Suprapubic skin (tissue), 3 donors: ENCODE data around the gene TNFAIP8L2.

Experiments
- POLR2A ChIP-seq, 2 donors: fragments of 450-650 bp; IDR thresholded peaks; one replicate each; pipeline ENCODE4 v1.6.1; 2017; ENCODE audit warnings: antibody characterized with exemption in 2 of 2, mild to moderate bottlenecking in 2 of 2, moderate library complexity in 2 of 2
- TF ChIP-seq, protein P1 (sequence below), 2 donors: fragments of 200-600 bp in 1 of 2; fragments of 450-650 bp in 1 of 2; sonication (generic) in 1 of 2; IDR thresholded peaks; one replicate each; pipeline ENCODE4 v1.5.1; 2016 to 2019; ENCODE audit warnings: antibody characterized with exemption in 2 of 2, mild to moderate bottlenecking in 1 of 2, moderate library complexity in 1 of 2

GRCh38 chr1:151130987-151131586 lies 25.4 kb upstream of the TNFAIP8L2 start:
- TF ChIP-seq, protein P1, sequence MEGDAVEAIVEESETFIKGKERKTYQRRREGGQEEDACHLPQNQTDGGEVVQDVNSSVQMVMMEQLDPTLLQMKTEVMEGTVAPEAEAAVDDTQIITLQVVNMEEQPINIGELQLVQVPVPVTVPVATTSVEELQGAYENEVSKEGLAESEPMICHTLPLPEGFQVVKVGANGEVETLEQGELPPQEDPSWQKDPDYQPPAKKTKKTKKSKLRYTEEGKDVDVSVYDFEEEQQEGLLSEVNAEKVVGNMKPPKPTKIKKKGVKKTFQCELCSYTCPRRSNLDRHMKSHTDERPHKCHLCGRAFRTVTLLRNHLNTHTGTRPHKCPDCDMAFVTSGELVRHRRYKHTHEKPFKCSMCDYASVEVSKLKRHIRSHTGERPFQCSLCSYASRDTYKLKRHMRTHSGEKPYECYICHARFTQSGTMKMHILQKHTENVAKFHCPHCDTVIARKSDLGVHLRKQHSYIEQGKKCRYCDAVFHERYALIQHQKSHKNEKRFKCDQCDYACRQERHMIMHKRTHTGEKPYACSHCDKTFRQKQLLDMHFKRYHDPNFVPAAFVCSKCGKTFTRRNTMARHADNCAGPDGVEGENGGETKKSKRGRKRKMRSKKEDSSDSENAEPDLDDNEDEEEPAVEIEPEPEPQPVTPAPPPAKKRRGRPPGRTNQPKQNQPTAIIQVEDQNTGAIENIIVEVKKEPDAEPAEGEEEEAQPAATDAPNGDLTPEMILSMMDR (IDR thresholded peaks at IDR 0.05): no peak
- TF ChIP-seq POLR2A (IDR thresholded peaks at IDR 0.05): no peak
